ENCODE results near the gene OR52W1.
A peak's percentile ranks its signal among the peaks of the same experiment; 100 is the strongest.
"Not testable (repeated sequence)": the region's sequence is repeated elsewhere in the genome, so short reads cannot be mapped to it uniquely, and the experiment has no call there.

Gene OR52W1

DNA sequence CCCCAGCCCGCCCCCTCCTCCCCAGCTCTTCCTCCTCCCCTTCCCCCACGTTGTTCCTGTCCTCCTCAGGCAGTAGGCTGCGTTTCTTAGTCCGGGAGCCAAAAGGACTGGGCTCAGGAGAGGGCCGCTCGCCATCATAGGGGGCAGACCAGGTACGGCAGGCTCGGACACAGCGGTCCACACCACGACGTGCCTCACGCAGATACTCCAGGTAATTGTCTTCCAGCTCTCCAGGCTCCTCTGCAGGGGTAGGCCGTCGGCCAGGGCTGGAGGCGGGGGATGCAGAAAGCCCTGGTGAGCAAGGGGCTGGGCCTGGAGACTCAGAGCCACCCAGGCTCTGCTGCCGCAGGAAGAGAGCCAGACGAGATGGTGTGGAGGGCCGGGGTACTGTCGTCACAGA is 18.7 kb downstream of the OR52W1 start:
- DNase-seq: no peak

GRCh38 chr11:6219359-6219758 is 20.3 kb downstream of the OR52W1 start:
- peak; percentile 68 to 72 for DNase-seq

DNA sequence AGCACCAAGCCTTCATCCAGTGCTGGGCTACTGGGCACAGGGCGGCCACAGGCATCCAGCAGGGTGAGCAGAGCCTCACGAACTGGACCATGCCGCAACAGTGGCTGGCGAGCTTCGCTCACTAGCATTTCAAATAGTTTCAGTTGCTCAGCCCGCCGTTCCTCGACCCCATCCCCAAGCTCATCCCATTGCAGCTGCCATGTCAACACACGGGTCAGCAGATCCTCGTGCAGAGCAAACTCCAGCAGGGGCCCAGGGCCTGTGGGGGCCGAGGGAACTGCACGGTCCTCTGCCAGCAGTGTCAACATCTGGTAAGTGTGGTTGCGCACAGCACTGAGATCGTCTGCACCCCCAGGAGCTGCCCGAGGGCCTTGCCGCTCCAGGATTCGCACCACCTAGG is 24.8 kb downstream of the OR52W1 start:
- no peak for DNase-seq

DNA sequence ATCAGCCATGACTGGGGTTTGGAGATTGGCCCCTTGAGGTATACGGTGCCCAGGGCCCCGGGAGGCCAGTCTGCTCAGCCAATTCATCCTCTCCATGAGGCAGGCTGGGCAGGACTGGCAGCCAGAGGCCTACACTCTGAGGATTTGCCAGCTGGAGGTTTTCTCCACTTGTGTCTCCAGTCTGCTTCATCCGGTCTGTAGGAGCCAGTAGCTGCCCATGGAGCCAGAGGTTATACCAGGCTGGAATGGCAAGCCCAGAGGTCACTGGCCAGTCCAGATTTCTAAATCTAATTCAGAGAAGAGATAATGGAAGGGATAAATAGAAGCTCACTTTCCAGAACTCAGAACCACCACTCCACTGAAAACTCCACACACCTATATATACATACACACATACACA is 25.4 kb downstream of the OR52W1 start:
- DNase-seq: no peak

DNA sequence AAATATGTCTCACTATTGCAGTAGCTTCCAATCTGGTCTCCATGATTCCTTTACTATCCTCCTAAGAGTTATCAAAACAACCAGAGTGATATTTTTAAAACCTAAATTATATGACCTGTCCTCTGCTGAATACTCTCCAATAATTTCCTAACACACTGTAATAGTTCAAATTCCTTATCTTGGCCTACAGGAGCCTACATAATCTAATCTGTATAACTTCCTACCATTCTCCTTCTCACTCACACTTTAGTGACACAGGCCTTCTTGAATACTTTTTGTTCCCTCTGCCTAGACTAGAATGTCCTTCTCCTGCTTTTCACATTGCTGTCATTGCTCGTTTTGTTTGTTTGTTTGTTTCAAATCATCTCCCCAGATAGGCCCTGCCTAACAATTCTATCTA is 26.0 kb downstream of the OR52W1 start:
- DNase-seq: no peak

- peak; percentile 36 to 63 for DNase-seq
Measured at GRCh38 chr11:6225896-6226295, 26.9 kb downstream of the OR52W1 start.

GRCh38 chr11:6228520-6228919 is 29.5 kb downstream of the OR52W1 start:
- no peak for DNase-seq

DNA sequence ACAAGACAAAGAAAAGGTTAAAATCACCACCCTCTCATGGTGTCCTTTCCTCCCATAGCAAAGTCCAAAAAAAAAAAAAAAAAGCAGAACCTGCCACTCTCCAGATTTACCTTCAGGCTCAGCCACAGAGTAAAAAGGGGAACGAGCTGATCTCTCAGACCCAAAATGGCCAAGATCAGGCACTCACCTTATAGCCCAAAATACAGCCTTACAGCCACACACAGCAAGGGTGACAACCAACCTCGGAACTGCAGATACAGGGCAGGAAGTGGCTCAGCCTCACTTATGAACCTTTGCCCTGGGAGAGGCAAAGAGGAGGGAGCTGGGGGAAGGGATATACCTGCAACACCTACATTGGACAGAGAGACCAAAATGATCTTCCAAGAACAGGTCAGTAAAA is 30.9 kb downstream of the OR52W1 start:
- no peak for DNase-seq

GRCh38 chr11:6232899-6233298 is 33.9 kb downstream of the OR52W1 start:
- no peak for DNase-seq

DNA sequence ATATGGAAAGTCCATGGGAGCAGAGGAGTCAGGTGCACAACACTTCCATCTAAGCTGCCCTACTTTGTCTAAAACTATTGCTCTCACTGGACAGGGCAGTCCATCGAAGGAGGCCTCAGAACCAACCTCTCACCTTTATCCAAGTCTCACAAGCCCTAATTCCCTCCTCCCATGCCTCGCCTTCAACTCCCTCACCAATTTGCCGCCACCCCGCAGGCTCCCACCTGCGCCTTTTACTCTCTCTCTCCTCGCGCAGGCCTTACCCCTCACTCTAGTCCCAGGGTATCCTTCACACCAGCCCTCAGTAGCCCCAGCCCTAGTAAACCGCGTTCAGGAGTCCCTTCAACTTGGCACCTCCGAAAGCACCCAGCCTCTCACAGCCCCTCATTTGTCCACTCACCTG is 35.0 kb downstream of the OR52W1 start:
- DNase-seq: no peak

- DNase-seq: peak; percentile 100
Measured at GRCh38 chr11:6234387-6235107, 35.5 kb downstream of the OR52W1 start, which contains the start of gene FHIP1B. Gene FHIP1B (minus strand): TSS chr11:6234636. CDS start chr11:6224516, 10,120 bp downstream.

- peak; percentile 33 to 34 for DNase-seq
Measured at GRCh38 chr11:6237266-6237665, 38.2 kb downstream of the OR52W1 start.

DNA sequence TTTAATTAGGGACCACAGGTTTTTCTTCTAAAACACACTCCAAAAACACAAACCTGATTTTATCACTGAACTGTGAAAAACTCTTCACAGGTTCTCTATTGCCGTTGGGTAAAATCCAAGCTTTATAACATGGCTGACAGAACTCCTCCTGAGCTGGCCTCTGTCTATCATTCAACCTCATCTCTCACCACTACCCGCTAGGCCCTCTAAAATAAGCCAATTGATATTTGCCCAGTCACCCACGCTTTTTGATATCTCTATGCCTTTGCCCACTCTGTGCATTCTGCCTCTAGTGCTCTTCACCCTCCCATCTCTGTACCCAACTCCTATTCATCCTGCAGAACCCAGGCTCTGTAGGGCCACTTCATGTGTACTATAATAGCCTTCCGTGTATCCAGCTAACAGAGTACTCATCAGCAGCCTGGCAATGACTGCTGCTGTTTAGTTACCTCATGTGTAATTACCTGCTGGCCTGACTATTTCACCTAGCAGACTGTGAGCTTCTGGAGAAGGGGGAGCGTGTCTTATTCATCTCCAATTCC is 38.8 kb downstream of the OR52W1 start:
- DNase-seq: no peak

DNA sequence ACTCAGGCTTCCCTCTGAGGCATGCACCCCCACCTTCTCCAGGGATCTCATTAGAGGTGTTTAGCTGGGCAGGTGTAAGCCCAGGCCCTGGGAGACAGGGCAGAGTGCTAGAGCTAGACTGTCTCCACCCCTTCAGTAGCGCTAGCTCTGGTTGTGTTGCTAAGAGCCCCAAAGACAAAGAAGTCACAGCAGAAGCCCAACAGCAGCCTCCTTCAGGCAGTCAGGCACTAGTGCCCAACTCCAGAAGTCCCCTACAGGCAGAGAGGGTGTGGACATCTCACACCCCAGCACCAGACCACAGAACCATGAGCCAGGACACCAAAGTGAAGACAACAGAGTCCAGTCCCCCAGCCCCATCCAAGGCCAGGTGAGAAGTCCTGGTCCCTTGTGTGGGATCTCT is 39.9 kb downstream of the OR52W1 start, which contains the start of gene CNGA4:
Gene CNGA4 (plus strand): TSS at position 188 of the 400 bp plus-strand sequence. CDS start 118 bp downstream, at position 306.
- no peak for DNase-seq

GRCh38 chr11:6240139-6240538 is 41.1 kb downstream of the OR52W1 start:
- DNase-seq: no peak

DNA sequence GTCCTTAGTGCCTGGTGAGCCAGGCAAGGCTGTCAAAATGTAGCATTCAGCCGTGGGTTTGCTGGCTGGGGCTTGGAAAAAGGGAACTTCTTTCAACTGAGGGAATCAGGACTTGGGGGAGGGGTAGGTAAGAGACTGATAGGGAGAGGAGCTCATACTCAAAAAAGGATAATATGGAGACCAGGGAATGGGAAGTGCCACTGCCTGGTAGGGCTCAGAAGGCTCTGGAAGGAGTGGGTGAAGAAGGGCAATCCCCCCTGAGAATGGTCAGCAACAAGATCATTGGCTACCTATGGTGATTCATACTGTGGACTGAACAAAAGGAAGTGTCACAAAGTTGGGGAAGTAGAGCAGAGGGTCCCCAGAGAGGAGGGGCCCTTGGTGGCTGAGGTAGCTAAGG is 41.8 kb downstream of the OR52W1 start:
- peak; percentile 27 to 33 for DNase-seq

GRCh38 chr11:6241316-6241715 is 42.3 kb downstream of the OR52W1 start:
- DNase-seq: no peak

GRCh38 chr11:6245536-6245935 is 46.5 kb downstream of the OR52W1 start:
- no peak for DNase-seq

DNA sequence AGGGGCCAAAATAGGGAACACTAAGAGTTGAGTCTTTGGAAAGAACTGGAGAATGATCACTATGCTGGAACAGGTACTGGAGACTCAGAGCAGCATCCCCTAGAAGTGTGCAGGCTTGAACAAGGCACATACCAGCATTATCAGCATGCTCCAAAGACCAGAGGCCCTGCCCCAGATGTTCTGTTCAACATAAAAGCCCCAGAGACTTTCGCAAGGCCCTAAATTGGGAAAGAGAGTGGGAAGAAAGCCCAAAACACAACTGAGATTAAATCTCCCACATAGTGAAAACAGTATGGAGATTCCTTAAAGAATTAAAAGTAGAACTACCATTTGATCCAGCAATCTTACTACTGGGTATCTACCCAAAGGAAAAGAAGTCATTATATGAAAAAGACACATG is 49.2 kb downstream of the OR52W1 start:
- DNase-seq: peak in 1 of 2 donors; percentile 13

DNA sequence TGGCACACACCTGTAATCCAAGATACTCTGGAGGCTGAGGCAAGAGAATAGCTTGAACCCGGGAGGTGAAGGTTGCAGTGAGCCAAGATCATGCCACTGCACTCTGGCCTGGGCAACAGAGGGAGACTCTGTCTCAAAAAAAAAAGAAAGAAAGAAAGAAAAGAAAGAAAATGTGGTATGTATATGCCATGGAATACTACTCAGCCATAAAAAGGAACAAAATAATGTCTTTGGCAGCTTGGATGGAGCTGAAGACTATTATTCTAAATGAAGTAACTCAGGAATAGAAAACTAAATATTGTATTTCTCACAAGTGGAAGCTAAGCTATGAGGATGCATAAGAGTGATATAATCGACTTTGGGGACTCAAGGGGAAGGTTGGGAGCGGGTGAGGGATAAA is 49.9 kb downstream of the OR52W1 start:
- not testable (repeated sequence) for DNase-seq

All from inflammatory macrophage (primary cell).